ENCODE measurements around the gene METTL24.

DNA sequence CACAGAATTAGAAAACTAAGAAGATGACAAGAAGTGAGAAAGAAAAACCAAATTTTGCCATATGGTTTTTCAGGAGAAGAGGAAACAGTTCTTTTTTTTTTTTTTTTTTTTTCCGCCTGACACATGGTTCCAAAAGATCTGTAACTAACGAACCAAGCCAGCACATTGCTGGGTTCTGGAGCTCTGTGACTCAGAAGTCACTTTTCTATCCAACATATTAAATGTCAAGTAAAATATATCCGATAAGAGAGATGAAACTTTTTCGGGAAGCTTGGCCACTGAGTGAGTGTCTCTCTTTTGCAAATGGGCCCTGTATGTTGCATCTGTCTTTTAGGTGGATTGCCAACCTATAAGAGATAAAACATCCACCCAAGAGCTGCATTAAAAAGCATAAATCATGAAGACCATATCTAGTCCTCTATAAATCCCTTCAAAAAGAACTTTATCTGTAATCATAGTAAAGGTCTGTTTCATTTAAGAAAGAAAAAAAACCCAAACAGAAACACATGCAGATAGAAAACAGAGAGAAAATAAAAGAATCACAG, 4.6 kb downstream of the METTL24 start:
- TF ChIP-seq POLR2A (IDR thresholded peaks at IDR 0.05): no peak
- TF ChIP-seq, protein P1, sequence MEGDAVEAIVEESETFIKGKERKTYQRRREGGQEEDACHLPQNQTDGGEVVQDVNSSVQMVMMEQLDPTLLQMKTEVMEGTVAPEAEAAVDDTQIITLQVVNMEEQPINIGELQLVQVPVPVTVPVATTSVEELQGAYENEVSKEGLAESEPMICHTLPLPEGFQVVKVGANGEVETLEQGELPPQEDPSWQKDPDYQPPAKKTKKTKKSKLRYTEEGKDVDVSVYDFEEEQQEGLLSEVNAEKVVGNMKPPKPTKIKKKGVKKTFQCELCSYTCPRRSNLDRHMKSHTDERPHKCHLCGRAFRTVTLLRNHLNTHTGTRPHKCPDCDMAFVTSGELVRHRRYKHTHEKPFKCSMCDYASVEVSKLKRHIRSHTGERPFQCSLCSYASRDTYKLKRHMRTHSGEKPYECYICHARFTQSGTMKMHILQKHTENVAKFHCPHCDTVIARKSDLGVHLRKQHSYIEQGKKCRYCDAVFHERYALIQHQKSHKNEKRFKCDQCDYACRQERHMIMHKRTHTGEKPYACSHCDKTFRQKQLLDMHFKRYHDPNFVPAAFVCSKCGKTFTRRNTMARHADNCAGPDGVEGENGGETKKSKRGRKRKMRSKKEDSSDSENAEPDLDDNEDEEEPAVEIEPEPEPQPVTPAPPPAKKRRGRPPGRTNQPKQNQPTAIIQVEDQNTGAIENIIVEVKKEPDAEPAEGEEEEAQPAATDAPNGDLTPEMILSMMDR (IDR thresholded peaks at IDR 0.05): no peak
- TF ChIP-seq EP300 (IDR thresholded peaks at IDR 0.05): no peak

Data from ovary (tissue), 3 donors.